AG04450 (cell line): ENCODE measurements around the gene SNED1. TPM values are rescaled to one million over a fixed set of nuclear protein-coding genes. Genes with fewer than 3 reads are reported as not detected.

Experiments
- CTCF ChIA-PET: fragments of 300-600, 350-600 bp; formaldehyde crosslinking; extraction: SDS; loops from one replicate; lab custom pipeline; 2022; ENCODE audit warnings: antibody characterized with exemption, inconsistent platforms; lab: Charles Lee
- POLR2A ChIA-PET: fragments of 350-600 bp; formaldehyde crosslinking; extraction: SDS; loops from one replicate; lab custom pipeline; 2021; ENCODE audit warnings: antibody characterized with exemption, inconsistent platforms; lab: Yijun Ruan, JAX
- DNase-seq: peaks from one replicate; pipeline ENCODE4 v3.0.0-alpha.2; 2011; ENCODE audit warnings: low read depth, low spot score
- H3K27ac ChIP-seq: one replicate; pipeline ENCODE4 v1.5.1; 2012; ENCODE audit warnings: low read depth, low read length, control low read depth
- H3K27me3 ChIP-seq: one replicate; pipeline ENCODE4 v1.6.0; 2012; ENCODE audit warnings: low read length; ENCODE audit not compliant: control insufficient read depth, insufficient read depth
- H3K4me3 ChIP-seq: 2 replicates; pipeline ENCODE4 v1.5.1; 2011; ENCODE audit warnings: mild to moderate bottlenecking, low read depth, low read length, control low read depth
- H3K9me3 ChIP-seq: 2 replicates; pipeline ENCODE4 v1.5.1; 2012; ENCODE audit warnings: low read length; ENCODE audit not compliant: control insufficient read depth, insufficient read depth
- CTCF ChIP-seq: IDR thresholded peaks from 2 replicates; pipeline ENCODE4 v1.5.1; 2011; ENCODE audit warnings: low read depth, low read length, control low read depth, inconsistent platforms
- polyA plus RNA-seq: library from polyadenylated mRNA; depleted of rRNA; stranded (reverse); fragments of >200 nt; gene quantifications from 2 replicates; pipeline ENCODE4 v1.2.3, GENCODE V29; 2011

SNED1 gene
- polyA plus RNA-seq, 1 experiment: 1.6 TPM

GRCh38 chr2:240964704-240965295 is 33.6 kb upstream of the SNED1 start:
- DNase-seq: no peak
- Histone ChIP-seq H3K27me3 (peaks cover 5% of the 10 kb centered on the region), H3K27ac (no peak overlapping the region), H3K9me3 (no peaks in the 10 kb centered on the region; the same call in 1 of the 2 replicates), H3K4me3 (no peak overlapping the region)
- POLR2A ChIA-PET: no interaction called here
- TF ChIP-seq CTCF: no peak
- CTCF ChIA-PET: no interaction called here

- ChIA-PET POLR2A (no interaction called here), CTCF (interaction anchor here (0.9 kb wide), 1 partner anchor 18 kb away, joined by 3 read pairs; no protein-coding TSS in a partner anchor)
- H3K27ac ChIP-seq: no peak overlapping the region
- H3K4me3 ChIP-seq: no peak overlapping the region
- H3K27me3 ChIP-seq: peaks cover 4% of the 10 kb centered on the region
- no peak for TF ChIP-seq CTCF
- no peak for DNase-seq
- peaks cover 2% of the 10 kb centered on the region for H3K9me3 ChIP-seq
Observed at GRCh38 chr2:240965296-240965904, 33.0 kb upstream of the SNED1 start.

- H3K27me3 ChIP-seq: peaks cover 7% of the 10 kb centered on the region
- no peak overlapping the region for H3K27ac ChIP-seq
- H3K4me3 ChIP-seq: no peak overlapping the region
- ChIA-PET POLR2A (no interaction called here), CTCF (interaction anchor here (0.9 kb wide), 1 partner anchor 18 kb away, joined by 3 read pairs; no protein-coding TSS in a partner anchor)
- peaks cover 8% of the 10 kb centered on the region for H3K9me3 ChIP-seq
- DNase-seq: no peak
- no peak for TF ChIP-seq CTCF
Observed at GRCh38 chr2:240965905-240966456, 32.4 kb upstream of the SNED1 start.

GRCh38 chr2:240966457-240966905 is 31.9 kb upstream of the SNED1 start:
- Histone ChIP-seq H3K4me3 (no peak overlapping the region), H3K27me3 (peaks cover 11% of the 10 kb centered on the region), H3K27ac (no peak overlapping the region), H3K9me3 (peaks cover 8% of the 10 kb centered on the region)
- CTCF ChIA-PET: no interaction called here
- TF ChIP-seq CTCF: no peak
- POLR2A ChIA-PET: no interaction called here
- no peak for DNase-seq
